Neural cell (in vitro differentiated cells): ENCODE measurements around the gene CSNK1A1L.

ENCODE experiments used
- CTCF ChIP-seq: fragments of 450-650 bp; IDR thresholded peaks from 2 replicates; pipeline ENCODE4 v1.5.1; 2014; ENCODE audit warnings: antibody characterized with exemption, mild to moderate bottlenecking, moderate library complexity; ENCODE audit not compliant: poor library complexity, severe bottlenecking
- EZH2 ChIP-seq: fragments of 200-600, 300-800 bp; shearing (Covaris generic), sonication (generic); IDR thresholded peaks from 2 replicates; pipeline ENCODE4 v1.6.1; 2014; ENCODE audit warnings: antibody characterized with exemption, low read length, borderline replicate concordance, mild to moderate bottlenecking; ENCODE audit not compliant: insufficient read depth, poor library complexity, severe bottlenecking
- POLR2AphosphoS5 ChIP-seq: IDR thresholded peaks from 2 replicates; pipeline ENCODE4 v1.6.1; 2012
- RAD21 ChIP-seq: fragments of 450-650 bp; conservative IDR thresholded peaks from 2 replicates; pipeline ENCODE4 v1.6.1; 2014; ENCODE audit warnings: antibody characterized with exemption, mild to moderate bottlenecking, moderate library complexity
- SMC3 ChIP-seq: fragments of 450-650 bp; conservative IDR thresholded peaks from 2 replicates; pipeline ENCODE4 v1.6.1; 2014; ENCODE audit warnings: antibody characterized with exemption, mild to moderate bottlenecking, moderate library complexity; ENCODE audit not compliant: poor library complexity

- TF ChIP-seq EZH2 (no peak), CTCF (no peak), SMC3 (no peak), POLR2AphosphoS5 (no peak), RAD21 (no peak)
These were observed 29.1 kb upstream of the CSNK1A1L start for GRCh38 chr13:37134411-37135041.
